Calu3 (cell line): Measurements from ENCODE around the gene MAN2A2. TPM values are rescaled to one million over a fixed set of nuclear protein-coding genes. Genes with fewer than 3 reads are reported as not detected.

Experiments
- BruUV-seq: library from RNA; stranded (reverse); fragments of 400-500 nt; replicated peaks from 2 replicates; lab custom pipeline; 2021; lab: Mats Ljungman, UMichigan
- CTCF ChIA-PET: fragments of 300-600 bp; sonication (Branson Sonifier 250); formaldehyde crosslinking; loops from one replicate; lab custom pipeline; 2022; ENCODE audit warnings: antibody characterized with exemption; lab: Charles Lee
- DNase-seq: peaks from one replicate; pipeline ENCODE4 v3.0.0; 2022
- H3K27ac Mint-ChIP-seq: one replicate; pipeline ENCODE4 v1.8.0; 2022; ENCODE audit warnings: mixed read lengths; ENCODE audit not compliant: unreplicated experiment
- H3K27me3 Mint-ChIP-seq: one replicate; pipeline ENCODE4 v1.8.0; 2022; ENCODE audit warnings: mixed read lengths; ENCODE audit not compliant: unreplicated experiment
- H3K36me3 Mint-ChIP-seq: one replicate; pipeline ENCODE4 v1.8.0; 2022; ENCODE audit warnings: mild to moderate bottlenecking, moderate library complexity, mixed read lengths; ENCODE audit not compliant: insufficient read depth, unreplicated experiment
- H3K4me1 Mint-ChIP-seq: one replicate; pipeline ENCODE4 v1.8.0; 2022; ENCODE audit warnings: mild to moderate bottlenecking, low read depth, mixed read lengths; ENCODE audit not compliant: unreplicated experiment
- H3K4me3 Mint-ChIP-seq: one replicate; pipeline ENCODE4 v1.8.0; 2022; ENCODE audit warnings: mild to moderate bottlenecking, low read depth, moderate library complexity, mixed read lengths; ENCODE audit not compliant: unreplicated experiment
- H3K9me3 Mint-ChIP-seq: one replicate; pipeline ENCODE4 v1.8.0; 2022; ENCODE audit warnings: low read depth, mixed read lengths; ENCODE audit not compliant: unreplicated experiment
- CTCF ChIP-seq: fragments of 200-600 bp; IDR thresholded peaks from one replicate; pipeline ENCODE4 v1.8.0; 2022; ENCODE audit warnings: antibody characterized with exemption; ENCODE audit not compliant: unreplicated experiment
- intact Hi-C: fragments of 100-400 bp; cut with micrococcal nuclease; formaldehyde crosslinking; loops from one replicate; pipeline ENCODE4 v1.10.0; 2022; ENCODE audit not compliant: unreplicated experiment
- total RNA-seq: library from RNA; stranded (reverse); gene quantifications from 2 replicates; pipeline ENCODE4 v1.2.3, GENCODE V29; 2022

The MAN2A2 gene
- total RNA-seq, 1 experiment from 2014 or later = 58.5 TPM

GRCh38 chr15:90934949-90935751, 32.0 kb downstream of the MAN2A2 start, which contains the start of gene UNC45A:
Gene UNC45A (plus strand): TSS chr15:90935285. CDS start chr15:90935325, 40 bp downstream.
- no TSS peak for BruUV-seq
- no peak for TF ChIP-seq CTCF
- Mint-ChIP-seq H3K9me3 (no peaks in the 10 kb centered on the region), H3K27me3 (no peaks in the 10 kb centered on the region), H3K27ac (peak within 1 kb of the TSS; percentile 36), H3K36me3 (peaks cover 68% of the 10 kb centered on the region), H3K4me3 (peak within 1 kb of the TSS; percentile 94), H3K4me1 (peaks cover 56% of the 10 kb centered on the region)
- DNase-seq = peak; percentile 99
- intact Hi-C loops = loop anchor here (5.0 kb wide), 1 partner anchor 97 kb away; no protein-coding TSS in a partner anchor
- CTCF ChIA-PET = interaction anchor here (0.6 to 2.1 kb wide), 15 partner anchors 10 to 1153 kb away, joined by 3 to 12 read pairs (median 5); partner anchors contain the start of genes MAN2A2 and RCCD1

- Mint-ChIP-seq H3K9me3 (no peaks in the 10 kb centered on the region), H3K4me1 (peaks cover 39% of the 10 kb centered on the region), H3K27me3 (no peaks in the 10 kb centered on the region), H3K4me3 (peak overlapping the region; percentile 94), H3K36me3 (peaks cover 67% of the 10 kb centered on the region), H3K27ac (no peak overlapping the region)
- intact Hi-C loops = no loop called here
- BruUV-seq = no TSS peak
- no peak for DNase-seq
- no peak for TF ChIP-seq CTCF
- CTCF ChIA-PET = no interaction called here
These were observed 33.7 kb downstream of the MAN2A2 start for GRCh38 chr15:90936823-90937222.

GRCh38 chr15:90938261-90938660, 35.2 kb downstream of the MAN2A2 start:
- intact Hi-C loops = no loop called here
- TSS peak; percentile 5 for BruUV-seq
- peaks cover 29% of the 10 kb centered on the region for H3K4me1 Mint-ChIP-seq
- H3K27ac Mint-ChIP-seq = no peak overlapping the region
- no peak for TF ChIP-seq CTCF
- peaks cover 67% of the 10 kb centered on the region for H3K36me3 Mint-ChIP-seq
- H3K9me3 Mint-ChIP-seq = no peaks in the 10 kb centered on the region
- H3K27me3 Mint-ChIP-seq = no peaks in the 10 kb centered on the region
- CTCF ChIA-PET = no interaction called here
- no peak for DNase-seq
- H3K4me3 Mint-ChIP-seq = no peak overlapping the region

GRCh38 chr15:90939756-90940155, 36.7 kb downstream of the MAN2A2 start:
- intact Hi-C loops = no loop called here
- CTCF ChIA-PET = no interaction called here
- H3K4me1 Mint-ChIP-seq = peaks cover 15% of the 10 kb centered on the region
- BruUV-seq = no TSS peak
- no peak overlapping the region for H3K27ac Mint-ChIP-seq
- H3K36me3 Mint-ChIP-seq = peaks cover 72% of the 10 kb centered on the region
- TF ChIP-seq CTCF = no peak
- no peaks in the 10 kb centered on the region for H3K9me3 Mint-ChIP-seq
- H3K4me3 Mint-ChIP-seq = no peak overlapping the region
- H3K27me3 Mint-ChIP-seq = no peaks in the 10 kb centered on the region
- no peak for DNase-seq
